HG03175 (cell line): Measurements from ENCODE around the gene DDX10.

Experiments
- ATAC-seq: cut with Tn5 transposase; IDR thresholded peaks from one replicate; pipeline ENCODE4 v1.9.1; 2021; ENCODE audit warnings: mild to moderate bottlenecking, moderate library complexity; ENCODE audit not compliant: unreplicated experiment

DDX10 gene

GRCh38 chr11:108929241-108929640 lies 264.4 kb downstream of the DDX10 start:
- no peak for ATAC-seq

- ATAC-seq = no peak
Measured at GRCh38 chr11:108931168-108931567, 266.3 kb downstream of the DDX10 start.

- no peak for ATAC-seq
Measured at GRCh38 chr11:108933630-108934029, 268.8 kb downstream of the DDX10 start.

- no peak for ATAC-seq
Measured at GRCh38 chr11:108934289-108934688, 269.4 kb downstream of the DDX10 start.

- no peak for ATAC-seq
Measured at GRCh38 chr11:108934696-108935095, 269.8 kb downstream of the DDX10 start.

GRCh38 chr11:108937746-108938145 lies 272.9 kb downstream of the DDX10 start:
- no peak for ATAC-seq

- no peak for ATAC-seq
Measured at GRCh38 chr11:108938604-108939003, 273.7 kb downstream of the DDX10 start.

GRCh38 chr11:108939135-108939534 lies 274.3 kb downstream of the DDX10 start:
- no peak for ATAC-seq

- no peak for ATAC-seq
Measured at GRCh38 chr11:108943853-108944252, 279.0 kb downstream of the DDX10 start.

- ATAC-seq = no peak
Measured at GRCh38 chr11:108944471-108945178, 279.8 kb downstream of the DDX10 start.

- no peak for ATAC-seq
Measured at GRCh38 chr11:108945341-108945740, 280.5 kb downstream of the DDX10 start.

GRCh38 chr11:108947654-108948570 lies 283.0 kb downstream of the DDX10 start:
- ATAC-seq = no peak

- ATAC-seq = peak; percentile 57
Measured at GRCh38 chr11:108958368-108959104, 293.7 kb downstream of the DDX10 start.

GRCh38 chr11:108959105-108959761 lies 294.4 kb downstream of the DDX10 start:
- ATAC-seq = no peak

GRCh38 chr11:108959874-108960273 lies 295.0 kb downstream of the DDX10 start:
- no peak for ATAC-seq

- ATAC-seq = no peak
Measured at GRCh38 chr11:108960501-108960900, 295.6 kb downstream of the DDX10 start.

GRCh38 chr11:108961095-108961494 lies 296.2 kb downstream of the DDX10 start:
- no peak for ATAC-seq

- no peak for ATAC-seq
Measured at GRCh38 chr11:108963118-108963517, 298.2 kb downstream of the DDX10 start.

GRCh38 chr11:108965306-108966001 lies 300.6 kb downstream of the DDX10 start:
- ATAC-seq = no peak

GRCh38 chr11:108966206-108966605 lies 301.3 kb downstream of the DDX10 start:
- ATAC-seq = no peak
